ENCODE data around the gene HAUS6.

The HAUS6 gene

GRCh38 chr9:19074836-19075235, 27.9 kb downstream of the HAUS6 start:
- H3K27ac ChIP-seq (ENCODE audit: insufficient read depth in 1 of 2, low read depth in 1 of 2, low read length in 2 of 2, poor library complexity in 1 of 2, severe bottlenecking in 2 of 2), result no peak overlapping the region
- DNase-seq, result no peak
- WGBS (ENCODE audit: insufficient coverage), result no CpG with 5 or more reads among the region's 1 CpG
- peaks cover 0 to 3% (median 0%) of the 10 kb centered on the region in 5 experiments for H3K9me3 ChIP-seq (ENCODE audit: control extremely low read depth in 1 of 5, control insufficient read depth in 4 of 5, insufficient read depth in 2 of 5, low read depth in 1 of 5, low read length in 4 of 5)
- no peaks in the 10 kb centered on the region for H3K4me1 ChIP-seq (ENCODE audit: control extremely low read depth in 1 of 4, control insufficient read depth in 4 of 4, insufficient read depth in 4 of 4, low read length in 3 of 4)
- no peak overlapping the region for H3K4me3 ChIP-seq (ENCODE audit: control insufficient read depth in 1 of 7, extremely low read depth in 1 of 7, insufficient read depth in 4 of 7, low read depth in 2 of 7, low read length in 6 of 7)
- ChIA-PET CTCF (interaction anchor here (1.0 to 2.2 kb wide), 2 partner anchors 8 to 49 kb away, joined by 3 to 7 read pairs; no protein-coding TSS in a partner anchor), POLR2A (no interaction called here)
- H3K27me3 ChIP-seq (replicated peaks in 2 of 5; ENCODE audit: control insufficient read depth in 4 of 5, insufficient read depth in 5 of 5, low read length in 4 of 5), result no peaks in the 10 kb centered on the region
- peaks cover 11 to 82% (median 46%) of the 10 kb centered on the region in 4 experiments for H3K36me3 ChIP-seq (ENCODE audit: control insufficient read depth in 4 of 4, insufficient read depth in 4 of 4, low read length in 3 of 4)

GRCh38 chr9:19074229-19074628, 28.5 kb downstream of the HAUS6 start:
- ChIA-PET CTCF (interaction anchor here (1.0 to 2.2 kb wide), 2 partner anchors 8 to 49 kb away, joined by 3 to 7 read pairs; no protein-coding TSS in a partner anchor), POLR2A (no interaction called here)
- no peak overlapping the region for H3K4me3 ChIP-seq (ENCODE audit: control insufficient read depth in 1 of 7, extremely low read depth in 1 of 7, insufficient read depth in 4 of 7, low read depth in 2 of 7, low read length in 6 of 7)
- H3K36me3 ChIP-seq (ENCODE audit: control insufficient read depth in 4 of 4, insufficient read depth in 4 of 4, low read length in 3 of 4), result peaks cover 12 to 83% (median 49%) of the 10 kb centered on the region in 4 experiments
- H3K27ac ChIP-seq (ENCODE audit: insufficient read depth in 1 of 2, low read depth in 1 of 2, low read length in 2 of 2, poor library complexity in 1 of 2, severe bottlenecking in 2 of 2), result no peak overlapping the region
- 100% methylated on average over 2 of the region's 2 CpGs for WGBS (ENCODE audit: insufficient coverage)
- H3K27me3 ChIP-seq (replicated peaks in 2 of 5; ENCODE audit: control insufficient read depth in 4 of 5, insufficient read depth in 5 of 5, low read length in 4 of 5), result no peaks in the 10 kb centered on the region
- peaks cover 0 to 3% (median 0%) of the 10 kb centered on the region in 5 experiments for H3K9me3 ChIP-seq (ENCODE audit: control extremely low read depth in 1 of 5, control insufficient read depth in 4 of 5, insufficient read depth in 2 of 5, low read depth in 1 of 5, low read length in 4 of 5)
- H3K4me1 ChIP-seq (ENCODE audit: control extremely low read depth in 1 of 4, control insufficient read depth in 4 of 4, insufficient read depth in 4 of 4, low read length in 3 of 4), result no peaks in the 10 kb centered on the region
- no peak for DNase-seq

GRCh38 chr9:19057033-19057432, 45.7 kb downstream of the HAUS6 start:
- Histone ChIP-seq H3K4me3 (ENCODE audit: control insufficient read depth in 1 of 7, extremely low read depth in 1 of 7, insufficient read depth in 4 of 7, low read depth in 2 of 7, low read length in 6 of 7) (no peak overlapping the region), H3K4me1 (ENCODE audit: control extremely low read depth in 1 of 4, control insufficient read depth in 4 of 4, insufficient read depth in 4 of 4, low read length in 3 of 4) (no peaks in the 10 kb centered on the region), H3K27ac (ENCODE audit: insufficient read depth in 1 of 2, low read depth in 1 of 2, low read length in 2 of 2, poor library complexity in 1 of 2, severe bottlenecking in 2 of 2) (no peak overlapping the region), H3K27me3 (replicated peaks in 2 of 5; ENCODE audit: control insufficient read depth in 4 of 5, insufficient read depth in 5 of 5, low read length in 4 of 5) (no peaks in the 10 kb centered on the region), H3K9me3 (ENCODE audit: control extremely low read depth in 1 of 5, control insufficient read depth in 4 of 5, insufficient read depth in 2 of 5, low read depth in 1 of 5, low read length in 4 of 5) (no peaks in the 10 kb centered on the region), H3K36me3 (ENCODE audit: control insufficient read depth in 4 of 4, insufficient read depth in 4 of 4, low read length in 3 of 4) (peaks cover 20 to 47% (median 33%) of the 10 kb centered on the region in 4 experiments)
- DNase-seq, result no peak
- ChIA-PET POLR2A (interaction anchor here (0.5 kb wide), 1 partner anchor 356 kb away, joined by 3 read pairs; no protein-coding TSS in a partner anchor), CTCF (no interaction called here)

- Histone ChIP-seq H3K36me3 (ENCODE audit: control insufficient read depth in 4 of 4, insufficient read depth in 4 of 4, low read length in 3 of 4) (peaks cover 0 to 2% (median 1%) of the 10 kb centered on the region in 4 experiments), H3K4me1 (ENCODE audit: control extremely low read depth in 1 of 4, control insufficient read depth in 4 of 4, insufficient read depth in 4 of 4, low read length in 3 of 4) (peaks cover 19 to 30% (median 26%) of the 10 kb centered on the region in 4 experiments), H3K9me3 (ENCODE audit: control extremely low read depth in 1 of 5, control insufficient read depth in 4 of 5, insufficient read depth in 2 of 5, low read depth in 1 of 5, low read length in 4 of 5) (no peaks in the 10 kb centered on the region), H3K27me3 (replicated peaks in 2 of 5; ENCODE audit: control insufficient read depth in 4 of 5, insufficient read depth in 5 of 5, low read length in 4 of 5) (no peaks in the 10 kb centered on the region), H3K27ac (ENCODE audit: insufficient read depth in 1 of 2, low read depth in 1 of 2, low read length in 2 of 2, poor library complexity in 1 of 2, severe bottlenecking in 2 of 2) (peak overlapping the region in 1 of 2 experiments; percentile 95), H3K4me3 (ENCODE audit: control insufficient read depth in 1 of 7, extremely low read depth in 1 of 7, insufficient read depth in 4 of 7, low read depth in 2 of 7, low read length in 6 of 7) (peak overlapping the region in 6 of 7 experiments; percentile 74 to 98 (median 92))
- ChIA-PET CTCF (interaction anchor here (1.2 to 3.2 kb wide), 4 partner anchors 9 to 407 kb away, joined by 3 to 16 read pairs (median 6); no protein-coding TSS in a partner anchor), POLR2A (interaction anchor here (1.1 kb wide), 1 partner anchor 329 kb away, joined by 3 read pairs; the partner anchor contains the start of gene RPS6)
- DNase-seq, result no peak
- 100% methylated on average over 2 of the region's 12 CpGs for WGBS (ENCODE audit: insufficient coverage)
These were observed 51.8 kb downstream of the HAUS6 start for GRCh38 chr9:19050637-19051591.

GRCh38 chr9:19049917-19050636, 52.6 kb downstream of the HAUS6 start:
- 6% methylated on average over 32 of the region's 33 CpGs for WGBS (ENCODE audit: insufficient coverage)
- H3K4me1 ChIP-seq (ENCODE audit: control extremely low read depth in 1 of 4, control insufficient read depth in 4 of 4, insufficient read depth in 4 of 4, low read length in 3 of 4), result peaks cover 19 to 30% (median 26%) of the 10 kb centered on the region in 4 experiments
- no peaks in the 10 kb centered on the region for H3K9me3 ChIP-seq (ENCODE audit: control extremely low read depth in 1 of 5, control insufficient read depth in 4 of 5, insufficient read depth in 2 of 5, low read depth in 1 of 5, low read length in 4 of 5)
- H3K4me3 ChIP-seq (ENCODE audit: control insufficient read depth in 1 of 7, extremely low read depth in 1 of 7, insufficient read depth in 4 of 7, low read depth in 2 of 7, low read length in 6 of 7), result peak overlapping the region; percentile 74 to 98 (median 91)
- POLR2A ChIA-PET, result interaction anchor here (1.1 kb wide), 1 partner anchor 330 kb away, joined by 3 read pairs; the partner anchor contains the start of gene RPS6
- peak overlapping the region; percentile 88 to 95 for H3K27ac ChIP-seq (ENCODE audit: insufficient read depth in 1 of 2, low read depth in 1 of 2, low read length in 2 of 2, poor library complexity in 1 of 2, severe bottlenecking in 2 of 2)
- CTCF ChIA-PET, result interaction anchor here (1.2 to 3.2 kb wide), 8 partner anchors 10 to 411 kb away, joined by 3 to 16 read pairs (median 5); no protein-coding TSS in a partner anchor
- no peaks in the 10 kb centered on the region for H3K27me3 ChIP-seq (replicated peaks in 2 of 5; ENCODE audit: control insufficient read depth in 4 of 5, insufficient read depth in 5 of 5, low read length in 4 of 5)
- peak in 2 of 3 donors; percentile 25 to 29 for DNase-seq
- H3K36me3 ChIP-seq (ENCODE audit: control insufficient read depth in 4 of 4, insufficient read depth in 4 of 4, low read length in 3 of 4), result peaks cover 0 to 2% (median 1%) of the 10 kb centered on the region in 4 experiments

- under 1% methylated on average over 73 of the region's 82 CpGs for WGBS (ENCODE audit: insufficient coverage)
- H3K27me3 ChIP-seq (replicated peaks in 2 of 5; ENCODE audit: control insufficient read depth in 4 of 5, insufficient read depth in 5 of 5, low read length in 4 of 5), result no peaks in the 10 kb centered on the region
- peak; percentile 97 to 99 (median 98) for DNase-seq
- peak within 1 kb of the TSS; percentile 88 to 95 for H3K27ac ChIP-seq (ENCODE audit: insufficient read depth in 1 of 2, low read depth in 1 of 2, low read length in 2 of 2, poor library complexity in 1 of 2, severe bottlenecking in 2 of 2)
- peaks cover 0 to 2% (median 1%) of the 10 kb centered on the region in 4 experiments for H3K36me3 ChIP-seq (ENCODE audit: control insufficient read depth in 4 of 4, insufficient read depth in 4 of 4, low read length in 3 of 4)
- ChIA-PET POLR2A (interaction anchor here (0.7 kb wide), 1 partner anchor 182 kb away, joined by 3 read pairs; the partner anchor contains the start of gene DENND4C), CTCF (interaction anchor here (1.1 to 3.2 kb wide), 9 partner anchors 11 to 412 kb away, joined by 3 to 16 read pairs (median 4); no protein-coding TSS in a partner anchor)
- peaks cover 19 to 30% (median 26%) of the 10 kb centered on the region in 4 experiments for H3K4me1 ChIP-seq (ENCODE audit: control extremely low read depth in 1 of 4, control insufficient read depth in 4 of 4, insufficient read depth in 4 of 4, low read length in 3 of 4)
- H3K9me3 ChIP-seq (ENCODE audit: control extremely low read depth in 1 of 5, control insufficient read depth in 4 of 5, insufficient read depth in 2 of 5, low read depth in 1 of 5, low read length in 4 of 5), result no peaks in the 10 kb centered on the region
- H3K4me3 ChIP-seq (ENCODE audit: control insufficient read depth in 1 of 7, extremely low read depth in 1 of 7, insufficient read depth in 4 of 7, low read depth in 2 of 7, low read length in 6 of 7), result peak within 1 kb of the TSS; percentile 74 to 98 (median 91)
These were observed 53.5 kb downstream of the HAUS6 start, which contains the start of gene RRAGA for GRCh38 chr9:19048966-19049916. TSS of gene RRAGA (plus strand) at chr9:19049427. CDS start at chr9:19049660, 233 bp downstream.
